Esophagus (tissue), 2 donors: Measurements from ENCODE around the gene CUEDC1. TPM values are rescaled to one million over a fixed set of nuclear protein-coding genes. Genes with fewer than 3 reads are reported as not detected.

Source experiments
- H3K27ac ChIP-seq, 2 donors: one replicate each; pipeline ENCODE4 v1.5.1; 2013; ENCODE audit warnings: low read depth in 2 of 2, mild to moderate bottlenecking in 2 of 2, inconsistent platforms in 1 of 2, low read length in 1 of 2, moderate library complexity in 1 of 2
- H3K27me3 ChIP-seq, 2 donors: one replicate each; pipeline ENCODE4 v1.6.1; 2013; ENCODE audit warnings: low read length in 2 of 2, control low read depth in 1 of 2, mild to moderate bottlenecking in 1 of 2; ENCODE audit not compliant: insufficient read depth in 2 of 2, control insufficient read depth in 1 of 2
- H3K36me3 ChIP-seq, 2 donors: one replicate each; pipeline ENCODE4 v1.6.1; 2013; ENCODE audit warnings: low read length in 1 of 2; ENCODE audit not compliant: control insufficient read depth in 2 of 2, insufficient read depth in 2 of 2
- H3K4me1 ChIP-seq, 2 donors: one replicate each; pipeline ENCODE4 v1.6.1; 2013; ENCODE audit warnings: low read length in 1 of 2; ENCODE audit not compliant: control insufficient read depth in 2 of 2, insufficient read depth in 2 of 2
- H3K4me3 ChIP-seq, 2 donors: one replicate each; pipeline ENCODE4 v1.5.1; 2013; ENCODE audit warnings: low read length in 2 of 2, mild to moderate bottlenecking in 2 of 2, low read depth in 1 of 2, moderate library complexity in 1 of 2
- H3K9me3 ChIP-seq, 2 donors: one replicate each; pipeline ENCODE4 v1.6.1; 2013; ENCODE audit warnings: mild to moderate bottlenecking in 2 of 2, low read depth in 1 of 2, low read length in 1 of 2, moderate library complexity in 1 of 2; ENCODE audit not compliant: control insufficient read depth in 2 of 2, insufficient read depth in 1 of 2
- WGBS, 2 donors: extraction: QIAGEN DNeasy Blood & Tissue Kit; methylation state at CpG; one replicate each; pipeline ENCODE4 v1.1.7; 2013; 5-methylcytosine and 5-hydroxymethylcytosine counted together
- polyA plus RNA-seq, 2 donors: library from polyadenylated mRNA; stranded (reverse); fragments of 200-250 nt; gene quantifications; one replicate each; pipeline ENCODE4 v1.2.3, GENCODE V29; 2013
- donor health status: healthy with polysubstance abuse.
- donor health status: Bipolar disorder and iron deficiency.

Gene CUEDC1
- polyA plus RNA-seq, 2 donors: 19.9 to 31.1 TPM

- WGBS, 2 donors: 81 to 88% methylated on average over 9 of the region's 9 CpGs
- Histone ChIP-seq H3K9me3 (no peaks in the 10 kb centered on the region), H3K27ac (no peak overlapping the region), H3K4me1 (no peaks in the 10 kb centered on the region), H3K4me3 (no peak overlapping the region), H3K36me3 (no peaks in the 10 kb centered on the region), H3K27me3 (no peaks in the 10 kb centered on the region)
Measured at GRCh38 chr17:57818066-57818465, 137.1 kb downstream of the CUEDC1 start.

- no peak overlapping the region for H3K27ac ChIP-seq
- no peaks in the 10 kb centered on the region for H3K4me1 ChIP-seq
- H3K27me3 ChIP-seq: no peaks in the 10 kb centered on the region
- no peaks in the 10 kb centered on the region for H3K9me3 ChIP-seq
- no peaks in the 10 kb centered on the region for H3K36me3 ChIP-seq
- WGBS, 2 donors: 91 to 96% methylated on average over 4 of the region's 4 CpGs
- no peak overlapping the region for H3K4me3 ChIP-seq
Measured at GRCh38 chr17:57817299-57817698, 137.9 kb downstream of the CUEDC1 start.

DNA sequence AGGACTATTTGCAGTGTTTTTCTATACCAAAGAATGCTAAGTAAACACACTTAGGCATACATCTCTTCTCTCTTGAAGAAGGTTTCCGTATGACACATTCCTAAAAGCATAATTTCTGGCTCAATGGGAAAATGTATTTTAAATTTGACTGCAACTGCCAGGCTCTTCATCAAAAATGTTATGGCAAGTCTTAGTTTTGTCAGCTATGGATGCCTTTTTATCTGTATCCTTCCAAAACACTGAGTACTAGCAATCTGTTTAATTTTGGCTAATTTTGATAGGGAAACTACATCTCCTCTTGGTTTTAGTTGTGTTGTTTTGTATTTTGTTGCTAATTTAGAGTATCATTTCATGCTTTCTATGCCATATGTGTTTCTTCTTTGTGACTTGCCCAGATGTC is 140.8 kb downstream of the CUEDC1 start:
- Histone ChIP-seq H3K27me3 (no peaks in the 10 kb centered on the region), H3K27ac (no peak overlapping the region), H3K36me3 (no peaks in the 10 kb centered on the region), H3K4me1 (peaks cover 2 to 7% of the 10 kb centered on the region in 2 donors), H3K9me3 (no peaks in the 10 kb centered on the region), H3K4me3 (no peak overlapping the region)
- WGBS, 2 donors: 74% methylated on average over 1 of the region's 1 CpG

DNA sequence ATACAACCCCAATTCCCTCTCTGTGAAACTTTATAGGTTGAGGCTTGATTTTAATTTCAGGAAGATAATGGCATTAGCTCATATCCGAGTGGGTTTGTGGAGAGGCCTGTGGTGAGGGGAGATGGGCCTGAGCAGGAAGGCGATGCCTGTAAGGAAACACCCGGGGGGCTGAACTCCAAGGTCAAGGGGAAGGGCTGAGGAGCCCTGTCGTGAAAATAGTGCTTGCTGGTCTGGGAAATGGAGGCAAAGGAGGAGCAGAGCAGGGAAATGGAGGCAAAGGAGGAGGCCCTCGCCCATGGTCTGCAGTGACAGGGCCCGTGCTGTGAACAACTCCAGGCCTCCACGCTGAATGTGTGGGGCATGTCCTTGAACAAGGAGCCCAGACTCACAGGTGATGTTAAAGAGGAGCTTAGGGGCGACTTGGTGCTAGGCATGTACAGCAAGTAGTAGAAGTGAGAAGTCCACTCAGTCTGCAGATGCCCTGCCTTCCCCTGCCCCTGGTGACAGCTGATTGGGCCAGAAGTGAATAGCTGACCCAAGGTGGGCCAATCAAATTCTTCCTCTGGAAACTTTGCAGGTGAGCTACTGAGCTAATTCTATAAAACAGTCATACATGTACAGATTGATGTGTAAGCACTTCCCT is 143.5 kb downstream of the CUEDC1 start:
- Histone ChIP-seq H3K36me3 (no peaks in the 10 kb centered on the region), H3K27ac (peak overlapping the region in 1 of 2 donors; percentile 9), H3K9me3 (no peaks in the 10 kb centered on the region), H3K27me3 (no peaks in the 10 kb centered on the region), H3K4me3 (no peak overlapping the region), H3K4me1 (peaks cover 2 to 7% of the 10 kb centered on the region in 2 donors)
- WGBS, 2 donors: 64 to 70% methylated on average over 8 of the region's 8 CpGs

Other genes starting within 250 kb of the CUEDC1 start
- gene CCDC182, start 210.1 kb downstream of the CUEDC1 start, polyA plus RNA-seq: not detected
- 10 to 100 TPM in 1 of 2 donors, 1 to 10 TPM in 1; 6.5 to 29.2 TPM for gene MRPS23, start 105.4 kb downstream of the CUEDC1 start, polyA plus RNA-seq
- gene VEZF1, start 32.8 kb upstream of the CUEDC1 start, polyA plus RNA-seq: 10 to 100 TPM in 1 of 2 donors, 1 to 10 TPM in 1; 8.8 to 10.6 TPM
- gene SRSF1, start 51.8 kb upstream of the CUEDC1 start, polyA plus RNA-seq: 10 to 100 TPM; 80.7 to 91.7 TPM
- gene DYNLL2, start 128.0 kb upstream of the CUEDC1 start, polyA plus RNA-seq: 10 to 100 TPM; 14.8 to 15.3 TPM
- under 1 TPM in 1 of 2 donors, not detected in 1; under 0.01 TPM for gene OR4D1, start 193.0 kb upstream of the CUEDC1 start, polyA plus RNA-seq
- not detected for gene OR4D2, start 211.6 kb upstream of the CUEDC1 start, polyA plus RNA-seq
- not detected for gene EPX, start 237.3 kb upstream of the CUEDC1 start, polyA plus RNA-seq